HEK293T (cell line): ENCODE data around the gene NCCRP1.

Source experiments
- FOXA1 ChIP-seq: fragments of 450-650 bp; IDR thresholded peaks from 2 replicates; pipeline ENCODE4 v1.6.1; 2016; ENCODE audit warnings: mild to moderate bottlenecking
- FOXK2 ChIP-seq: fragments of 450-650 bp; IDR thresholded peaks from 2 replicates; pipeline ENCODE4 v1.6.1; 2016; ENCODE audit warnings: mild to moderate bottlenecking
- L3MBTL2 ChIP-seq: fragments of 450-650 bp; conservative IDR thresholded peaks from 2 replicates; pipeline ENCODE4 v1.6.1; 2016; ENCODE audit warnings: mild to moderate bottlenecking
- NFRKB ChIP-seq: fragments of 450-650 bp; IDR thresholded peaks from 2 replicates; pipeline ENCODE4 v1.6.1; 2016; ENCODE audit warnings: mild to moderate bottlenecking, moderate library complexity
- SP1 ChIP-seq: fragments of 450-650 bp; IDR thresholded peaks from 2 replicates; pipeline ENCODE4 v1.6.1; 2017

DNA sequence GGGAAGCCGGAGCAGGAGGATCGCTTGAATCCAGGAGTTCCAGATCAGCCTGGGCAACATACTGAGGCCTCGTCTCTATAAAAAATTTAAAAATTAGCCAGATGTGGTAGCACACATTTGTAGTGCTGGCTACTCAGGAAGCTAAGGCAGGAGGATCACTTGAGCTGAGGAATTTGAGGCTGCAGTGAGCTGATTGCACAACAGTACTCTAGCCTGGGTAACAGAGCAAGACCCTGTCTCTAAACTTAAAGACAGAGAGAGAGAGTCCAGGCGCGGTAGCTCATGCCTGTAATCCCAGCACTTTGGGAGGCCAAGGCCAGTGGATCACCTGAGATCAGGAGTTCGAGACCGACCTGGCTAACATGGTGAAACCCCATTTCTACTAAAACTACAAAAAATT is 43.7 kb downstream of the NCCRP1 start:
- TF ChIP-seq L3MBTL2: no peak
- no peak for TF ChIP-seq FOXA1
- TF ChIP-seq SP1: no peak
- no peak for TF ChIP-seq FOXK2
- TF ChIP-seq NFRKB: no peak
